ENCODE results near the gene CST9.

DNA sequence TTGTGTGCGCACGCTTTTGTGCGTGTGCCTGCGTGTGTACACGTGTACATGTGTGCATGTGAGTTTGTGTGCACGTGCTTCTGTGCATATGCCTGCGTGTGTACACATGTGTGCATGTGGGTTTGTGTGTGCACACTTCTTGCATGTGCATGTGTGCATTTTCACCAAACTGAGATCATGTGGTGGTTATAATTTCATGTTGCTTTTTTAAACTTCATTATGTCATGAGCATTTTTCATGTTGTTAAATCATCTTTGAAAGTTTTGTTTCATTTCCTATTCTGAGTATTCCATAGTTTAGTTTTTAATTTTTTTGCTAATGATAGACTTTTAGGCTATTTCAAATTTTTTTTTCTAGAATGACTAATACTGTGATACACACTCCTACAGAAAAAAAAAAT, 38.4 kb upstream of the CST9 start:
- no peak for TF ChIP-seq JUND (IDR thresholded peaks at IDR 0.05)
- no peak for TF ChIP-seq ZFX (IDR thresholded peaks at IDR 0.05)
- TF ChIP-seq, protein P1, sequence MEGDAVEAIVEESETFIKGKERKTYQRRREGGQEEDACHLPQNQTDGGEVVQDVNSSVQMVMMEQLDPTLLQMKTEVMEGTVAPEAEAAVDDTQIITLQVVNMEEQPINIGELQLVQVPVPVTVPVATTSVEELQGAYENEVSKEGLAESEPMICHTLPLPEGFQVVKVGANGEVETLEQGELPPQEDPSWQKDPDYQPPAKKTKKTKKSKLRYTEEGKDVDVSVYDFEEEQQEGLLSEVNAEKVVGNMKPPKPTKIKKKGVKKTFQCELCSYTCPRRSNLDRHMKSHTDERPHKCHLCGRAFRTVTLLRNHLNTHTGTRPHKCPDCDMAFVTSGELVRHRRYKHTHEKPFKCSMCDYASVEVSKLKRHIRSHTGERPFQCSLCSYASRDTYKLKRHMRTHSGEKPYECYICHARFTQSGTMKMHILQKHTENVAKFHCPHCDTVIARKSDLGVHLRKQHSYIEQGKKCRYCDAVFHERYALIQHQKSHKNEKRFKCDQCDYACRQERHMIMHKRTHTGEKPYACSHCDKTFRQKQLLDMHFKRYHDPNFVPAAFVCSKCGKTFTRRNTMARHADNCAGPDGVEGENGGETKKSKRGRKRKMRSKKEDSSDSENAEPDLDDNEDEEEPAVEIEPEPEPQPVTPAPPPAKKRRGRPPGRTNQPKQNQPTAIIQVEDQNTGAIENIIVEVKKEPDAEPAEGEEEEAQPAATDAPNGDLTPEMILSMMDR (IDR thresholded peaks at IDR 0.05 in 2 of 3, conservative IDR thresholded peaks at IDR 0.05 in 1 of 3; ENCODE audit: borderline replicate concordance in 1 of 3, insufficient read depth in 1 of 3, low read depth in 2 of 3, low read length in 2 of 3), result no peak
- no peak for TF ChIP-seq POLR2A (IDR thresholded peaks at IDR 0.05; ENCODE audit: borderline replicate concordance, extremely low read depth, insufficient read depth, insufficient read length)
- TF ChIP-seq, protein P2, sequence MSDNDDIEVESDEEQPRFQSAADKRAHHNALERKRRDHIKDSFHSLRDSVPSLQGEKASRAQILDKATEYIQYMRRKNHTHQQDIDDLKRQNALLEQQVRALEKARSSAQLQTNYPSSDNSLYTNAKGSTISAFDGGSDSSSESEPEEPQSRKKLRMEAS (IDR thresholded peaks at IDR 0.05), result no peak
- TF ChIP-seq, protein P3, sequence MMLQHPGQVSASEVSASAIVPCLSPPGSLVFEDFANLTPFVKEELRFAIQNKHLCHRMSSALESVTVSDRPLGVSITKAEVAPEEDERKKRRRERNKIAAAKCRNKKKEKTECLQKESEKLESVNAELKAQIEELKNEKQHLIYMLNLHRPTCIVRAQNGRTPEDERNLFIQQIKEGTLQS (IDR thresholded peaks at IDR 0.05), result no peak
- no peak for TF ChIP-seq POLR2AphosphoS5 (IDR thresholded peaks at IDR 0.05; ENCODE audit: low read depth, low read length)
- no peak for TF ChIP-seq EZH2phosphoT487 (IDR thresholded peaks at IDR 0.05; ENCODE audit: borderline replicate concordance)
- TF ChIP-seq ELF1 (IDR thresholded peaks at IDR 0.05; ENCODE audit: borderline replicate concordance, low read depth), result no peak
- TF ChIP-seq EZH2 (IDR thresholded peaks at IDR 0.05), result no peak
- TF ChIP-seq CBX3 (IDR thresholded peaks at IDR 0.05; ENCODE audit: low read depth), result no peak
- no peak for TF ChIP-seq RAD21 (IDR thresholded peaks at IDR 0.05; ENCODE audit: low read depth)
- no peak for TF ChIP-seq CEBPB (IDR thresholded peaks at IDR 0.05; ENCODE audit: low read depth)

All from HCT116 (cell line).